ENCODE measurements around the gene LMO1.

The LMO1 gene

DNA sequence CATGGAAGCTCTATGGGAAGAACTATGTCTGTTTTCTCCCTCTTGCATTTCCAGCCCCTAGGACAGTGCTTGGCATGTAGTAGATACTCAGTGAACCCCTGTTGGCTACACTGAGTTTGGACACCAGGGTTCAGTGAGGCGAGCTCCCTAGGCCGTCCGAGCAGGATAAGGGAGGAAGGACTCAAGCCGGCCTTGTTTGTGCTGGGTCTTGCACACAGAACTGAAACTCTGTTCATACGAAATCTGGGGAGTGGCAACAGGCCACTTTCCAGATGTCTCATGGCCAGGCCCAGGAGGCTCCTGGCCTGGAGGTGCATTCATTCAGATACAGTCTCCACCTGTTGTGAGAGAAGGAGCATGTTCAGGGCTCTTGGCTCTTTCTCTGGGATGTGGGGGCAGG, 23.6 kb upstream of the LMO1 start:
- H3K9ac ChIP-seq (ENCODE audit: low read depth, low read length), result no peak overlapping the region
- H3K36me3 ChIP-seq (ENCODE audit: control insufficient read depth, insufficient read depth, low read length), result no peaks in the 10 kb centered on the region
- H3K9me3 ChIP-seq (ENCODE audit: control insufficient read depth, insufficient read depth, low read length), result no peaks in the 10 kb centered on the region
- peaks cover 10% of the 10 kb centered on the region for H3K27me3 ChIP-seq (ENCODE audit: control insufficient read depth, insufficient read depth, low read length)
- H3K4me1 ChIP-seq (ENCODE audit: control insufficient read depth, insufficient read depth, low read length), result peaks cover 6% of the 10 kb centered on the region
- H3K4me3 ChIP-seq (ENCODE audit: low read depth, low read length), result no peak overlapping the region

DNA sequence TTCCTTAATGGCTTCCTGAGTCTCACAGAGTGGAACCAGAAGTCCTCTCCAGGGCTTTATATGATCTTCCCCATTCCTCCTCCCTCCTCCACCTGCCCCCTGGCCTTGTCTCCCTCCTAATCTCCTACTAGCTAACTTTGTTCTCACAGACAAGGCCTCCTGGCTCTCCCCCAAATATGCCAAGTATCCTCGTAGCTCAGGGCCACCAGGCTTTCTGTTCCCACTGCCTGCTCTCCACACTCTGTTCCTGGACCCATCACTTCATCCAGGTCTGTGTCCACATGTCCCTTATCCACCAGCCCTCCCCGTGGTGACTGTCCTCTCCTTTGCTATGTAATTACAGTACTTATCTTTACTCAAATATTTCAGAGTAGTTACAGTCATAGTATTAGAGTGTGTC, 23.2 kb upstream of the LMO1 start:
- Histone ChIP-seq H3K9ac (ENCODE audit: low read depth, low read length) (no peak overlapping the region), H3K9me3 (ENCODE audit: control insufficient read depth, insufficient read depth, low read length) (no peaks in the 10 kb centered on the region), H3K27me3 (ENCODE audit: control insufficient read depth, insufficient read depth, low read length) (peaks cover 14% of the 10 kb centered on the region), H3K36me3 (ENCODE audit: control insufficient read depth, insufficient read depth, low read length) (no peaks in the 10 kb centered on the region), H3K4me1 (ENCODE audit: control insufficient read depth, insufficient read depth, low read length) (peaks cover 8% of the 10 kb centered on the region), H3K4me3 (ENCODE audit: low read depth, low read length) (no peak overlapping the region)

DNA sequence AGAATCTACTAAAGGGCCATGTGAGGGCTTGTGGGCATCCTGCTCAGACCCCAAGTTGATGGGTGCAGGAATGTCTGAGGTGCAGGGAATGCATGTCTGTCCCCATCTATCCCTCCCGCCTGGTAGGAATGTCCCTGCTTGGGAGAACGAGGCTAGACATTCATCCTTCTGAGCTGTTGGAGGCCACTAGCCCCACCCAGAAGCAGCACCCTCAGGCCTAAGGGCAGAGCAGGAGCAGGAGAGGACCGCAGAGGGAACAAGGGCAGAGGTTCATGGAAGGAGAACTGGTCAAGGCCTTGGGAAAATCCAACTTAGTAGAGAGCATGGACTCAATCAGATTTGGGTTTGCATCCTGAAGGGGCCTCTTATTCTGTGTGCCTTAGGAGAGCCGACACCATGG, 22.1 kb upstream of the LMO1 start:
- H3K9me3 ChIP-seq (ENCODE audit: control insufficient read depth, insufficient read depth, low read length), result no peaks in the 10 kb centered on the region
- peaks cover 8% of the 10 kb centered on the region for H3K4me1 ChIP-seq (ENCODE audit: control insufficient read depth, insufficient read depth, low read length)
- H3K36me3 ChIP-seq (ENCODE audit: control insufficient read depth, insufficient read depth, low read length), result no peaks in the 10 kb centered on the region
- peaks cover 22% of the 10 kb centered on the region for H3K27me3 ChIP-seq (ENCODE audit: control insufficient read depth, insufficient read depth, low read length)
- no peak overlapping the region for H3K9ac ChIP-seq (ENCODE audit: low read depth, low read length)
- H3K4me3 ChIP-seq (ENCODE audit: low read depth, low read length), result no peak overlapping the region

DNA sequence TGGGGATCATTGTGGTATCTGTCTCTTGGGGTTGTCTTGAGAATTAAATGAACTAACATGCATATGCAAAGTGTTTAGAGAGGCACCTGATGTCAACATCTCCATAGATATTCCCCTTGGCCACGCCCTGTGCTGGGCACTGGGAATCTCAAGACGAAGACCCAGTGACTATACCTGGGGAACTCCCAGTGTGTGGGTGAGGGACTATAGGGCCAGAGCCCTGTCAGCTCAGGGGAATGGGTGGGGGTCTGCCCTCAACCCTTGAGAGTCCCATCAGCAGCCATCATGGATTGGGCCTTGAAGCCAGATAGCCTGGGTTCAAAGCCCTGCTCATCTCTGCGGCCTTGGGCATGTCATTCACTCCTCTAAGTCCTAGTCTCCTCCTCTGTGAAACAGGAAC, 21.6 kb upstream of the LMO1 start:
- Histone ChIP-seq H3K27me3 (ENCODE audit: control insufficient read depth, insufficient read depth, low read length) (peaks cover 24% of the 10 kb centered on the region), H3K9ac (ENCODE audit: low read depth, low read length) (no peak overlapping the region), H3K4me3 (ENCODE audit: low read depth, low read length) (no peak overlapping the region), H3K4me1 (ENCODE audit: control insufficient read depth, insufficient read depth, low read length) (peaks cover 8% of the 10 kb centered on the region), H3K36me3 (ENCODE audit: control insufficient read depth, insufficient read depth, low read length) (no peaks in the 10 kb centered on the region), H3K9me3 (ENCODE audit: control insufficient read depth, insufficient read depth, low read length) (no peaks in the 10 kb centered on the region)

DNA sequence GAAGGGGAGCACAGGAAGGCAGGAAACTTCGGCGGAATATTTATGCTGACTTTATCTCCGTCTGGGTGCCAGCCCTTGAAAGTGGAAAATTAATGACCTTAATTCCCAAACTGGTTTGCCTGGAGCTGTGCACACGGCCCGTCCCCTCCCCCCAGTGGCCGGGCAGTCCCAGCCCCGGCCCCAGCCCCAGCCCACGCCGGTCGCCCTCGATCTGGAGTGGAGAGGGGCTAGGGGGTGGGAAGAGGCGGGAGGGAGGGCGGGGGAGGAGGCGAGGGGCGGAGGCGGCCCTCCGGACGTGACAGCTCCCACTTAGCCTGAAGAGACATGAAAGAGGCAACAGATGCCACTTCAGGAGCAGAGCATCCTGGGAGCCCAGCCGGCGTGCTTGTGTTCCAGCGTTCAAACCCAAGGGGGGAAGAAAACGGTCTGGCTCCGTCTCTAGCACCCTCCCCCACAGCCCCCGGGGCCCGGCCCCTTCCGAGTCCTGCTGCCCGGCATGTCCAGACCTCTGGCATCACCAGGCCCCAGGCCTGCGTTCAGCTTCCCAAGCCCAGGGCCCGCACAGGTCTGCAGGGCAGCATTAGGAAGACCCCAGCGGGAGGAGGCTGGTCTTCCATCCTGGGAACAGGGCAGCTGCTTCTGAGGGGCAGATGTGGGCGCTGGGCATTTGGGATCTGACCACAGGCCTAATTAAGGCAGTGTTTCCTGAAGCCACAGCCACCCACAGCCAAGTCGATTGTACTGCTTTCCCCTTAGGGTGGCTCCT, 20.0 kb upstream of the LMO1 start:
- peaks cover 28% of the 10 kb centered on the region for H3K27me3 ChIP-seq (ENCODE audit: control insufficient read depth, insufficient read depth, low read length)
- peaks cover 8% of the 10 kb centered on the region for H3K4me1 ChIP-seq (ENCODE audit: control insufficient read depth, insufficient read depth, low read length)
- no peak overlapping the region for H3K9ac ChIP-seq (ENCODE audit: low read depth, low read length)
- no peaks in the 10 kb centered on the region for H3K9me3 ChIP-seq (ENCODE audit: control insufficient read depth, insufficient read depth, low read length)
- H3K4me3 ChIP-seq (ENCODE audit: low read depth, low read length), result peak overlapping the region; percentile 57
- H3K36me3 ChIP-seq (ENCODE audit: control insufficient read depth, insufficient read depth, low read length), result no peaks in the 10 kb centered on the region

DNA sequence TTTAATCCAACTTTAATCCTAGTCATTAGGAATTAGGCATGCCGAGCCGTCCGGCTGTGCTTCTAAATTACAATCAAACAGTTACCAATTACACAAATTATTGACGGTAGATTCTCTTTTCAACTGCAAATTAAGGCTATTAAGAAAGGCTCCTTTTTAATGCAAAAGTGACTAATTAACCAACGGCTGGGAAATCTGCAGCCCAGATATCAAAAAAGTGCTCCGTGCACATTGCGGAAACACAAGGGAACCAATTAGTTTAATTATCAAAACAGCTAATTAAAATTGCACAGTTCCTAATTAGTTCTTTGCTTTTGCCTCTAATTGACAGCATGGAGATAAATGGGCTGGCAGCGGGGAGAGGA, 19.4 kb upstream of the LMO1 start:
- H3K4me1 ChIP-seq (ENCODE audit: control insufficient read depth, insufficient read depth, low read length), result peaks cover 8% of the 10 kb centered on the region
- no peaks in the 10 kb centered on the region for H3K36me3 ChIP-seq (ENCODE audit: control insufficient read depth, insufficient read depth, low read length)
- peak overlapping the region; percentile 57 for H3K4me3 ChIP-seq (ENCODE audit: low read depth, low read length)
- H3K27me3 ChIP-seq (ENCODE audit: control insufficient read depth, insufficient read depth, low read length), result peaks cover 32% of the 10 kb centered on the region
- H3K9me3 ChIP-seq (ENCODE audit: control insufficient read depth, insufficient read depth, low read length), result no peaks in the 10 kb centered on the region
- H3K9ac ChIP-seq (ENCODE audit: low read depth, low read length), result no peak overlapping the region

DNA sequence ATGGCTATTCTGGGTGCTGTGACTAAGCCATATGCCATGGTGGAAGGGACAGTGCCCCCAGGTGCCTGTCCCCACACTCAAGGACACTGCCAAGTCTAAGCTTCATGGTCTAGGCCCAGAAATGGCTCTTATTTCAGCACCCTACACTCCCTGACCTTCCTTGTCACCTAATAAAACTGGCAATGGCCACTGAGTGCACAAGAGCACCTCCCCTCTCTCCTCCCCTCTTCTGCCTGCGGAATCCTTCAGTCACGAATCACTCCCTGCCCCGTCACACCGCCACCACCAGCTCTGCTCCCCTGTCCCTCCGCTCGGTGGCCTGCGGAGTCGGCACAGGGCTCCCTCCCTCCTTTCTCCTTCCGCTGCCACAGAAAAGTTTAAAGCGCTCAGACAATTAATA, 19.0 kb upstream of the LMO1 start:
- no peaks in the 10 kb centered on the region for H3K36me3 ChIP-seq (ENCODE audit: control insufficient read depth, insufficient read depth, low read length)
- peaks cover 8% of the 10 kb centered on the region for H3K4me1 ChIP-seq (ENCODE audit: control insufficient read depth, insufficient read depth, low read length)
- no peak overlapping the region for H3K9ac ChIP-seq (ENCODE audit: low read depth, low read length)
- peak overlapping the region; percentile 57 for H3K4me3 ChIP-seq (ENCODE audit: low read depth, low read length)
- no peaks in the 10 kb centered on the region for H3K9me3 ChIP-seq (ENCODE audit: control insufficient read depth, insufficient read depth, low read length)
- peaks cover 32% of the 10 kb centered on the region for H3K27me3 ChIP-seq (ENCODE audit: control insufficient read depth, insufficient read depth, low read length)

DNA sequence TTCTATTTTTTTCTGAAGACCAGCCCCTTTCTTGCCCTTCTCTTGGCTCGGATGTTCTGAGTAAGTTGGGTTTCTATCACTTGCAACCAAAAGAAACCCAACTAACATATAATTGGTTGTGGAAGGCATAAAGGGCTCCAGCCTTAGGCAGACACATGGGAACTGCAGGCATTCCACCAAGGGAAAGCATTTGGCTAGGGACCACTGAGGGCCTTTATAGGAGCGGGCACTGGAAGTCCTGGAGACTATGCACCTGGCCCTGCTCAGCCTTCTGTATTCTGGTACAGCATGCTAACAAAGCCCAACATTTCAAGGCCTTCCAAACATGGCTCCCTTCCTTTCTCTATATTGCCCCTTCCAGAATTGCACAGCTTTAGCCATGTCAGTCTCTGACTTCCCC, 17.6 kb upstream of the LMO1 start:
- Histone ChIP-seq H3K9ac (ENCODE audit: low read depth, low read length) (no peak overlapping the region), H3K36me3 (ENCODE audit: control insufficient read depth, insufficient read depth, low read length) (no peaks in the 10 kb centered on the region), H3K4me3 (ENCODE audit: low read depth, low read length) (no peak overlapping the region), H3K27me3 (ENCODE audit: control insufficient read depth, insufficient read depth, low read length) (peaks cover 32% of the 10 kb centered on the region), H3K4me1 (ENCODE audit: control insufficient read depth, insufficient read depth, low read length) (peaks cover 8% of the 10 kb centered on the region), H3K9me3 (ENCODE audit: control insufficient read depth, insufficient read depth, low read length) (no peaks in the 10 kb centered on the region)

DNA sequence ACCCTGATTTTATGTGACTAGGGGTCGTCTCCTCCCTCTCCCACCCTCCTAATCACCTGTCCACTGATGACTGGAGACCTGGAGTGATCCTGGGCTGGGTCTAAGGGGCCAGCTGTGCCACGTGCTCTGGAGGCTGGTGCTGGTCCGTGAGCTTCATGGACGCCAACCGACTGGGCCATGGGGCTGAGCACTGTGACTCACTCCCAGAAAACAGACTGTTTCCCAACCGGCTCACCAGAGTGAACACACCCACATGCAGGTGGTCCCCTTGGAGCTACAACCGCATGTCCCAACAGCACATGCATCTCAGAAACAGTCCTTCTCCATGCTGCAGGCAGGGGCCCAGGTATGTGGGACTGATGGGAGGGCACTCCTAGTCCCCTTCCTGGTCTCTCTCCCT, 14.0 kb upstream of the LMO1 start:
- Histone ChIP-seq H3K27me3 (ENCODE audit: control insufficient read depth, insufficient read depth, low read length) (peaks cover 26% of the 10 kb centered on the region), H3K9me3 (ENCODE audit: control insufficient read depth, insufficient read depth, low read length) (no peaks in the 10 kb centered on the region), H3K4me1 (ENCODE audit: control insufficient read depth, insufficient read depth, low read length) (peaks cover 4% of the 10 kb centered on the region), H3K36me3 (ENCODE audit: control insufficient read depth, insufficient read depth, low read length) (no peaks in the 10 kb centered on the region), H3K4me3 (ENCODE audit: low read depth, low read length) (no peak overlapping the region), H3K9ac (ENCODE audit: low read depth, low read length) (no peak overlapping the region)

DNA sequence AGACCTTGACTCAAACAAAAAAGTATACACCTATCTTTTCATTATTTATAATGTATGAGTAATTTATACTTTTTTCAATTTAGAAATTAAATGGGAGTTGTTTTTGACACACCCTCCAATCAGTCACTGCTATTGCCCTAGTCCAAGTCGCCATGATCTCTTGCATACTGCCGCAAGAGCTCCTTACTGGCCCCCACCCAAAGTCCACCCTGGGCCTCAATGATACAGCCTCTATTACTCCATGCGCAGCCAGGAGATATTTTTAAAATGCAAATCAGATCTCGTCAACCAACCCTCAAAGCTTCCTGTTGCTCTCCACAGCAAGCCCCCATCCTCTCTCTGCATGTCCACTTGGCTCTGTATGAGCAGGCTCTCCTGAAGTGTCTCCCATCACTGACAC, 12.8 kb upstream of the LMO1 start:
- no peaks in the 10 kb centered on the region for H3K36me3 ChIP-seq (ENCODE audit: control insufficient read depth, insufficient read depth, low read length)
- H3K9me3 ChIP-seq (ENCODE audit: control insufficient read depth, insufficient read depth, low read length), result no peaks in the 10 kb centered on the region
- peaks cover 16% of the 10 kb centered on the region for H3K27me3 ChIP-seq (ENCODE audit: control insufficient read depth, insufficient read depth, low read length)
- no peaks in the 10 kb centered on the region for H3K4me1 ChIP-seq (ENCODE audit: control insufficient read depth, insufficient read depth, low read length)
- no peak overlapping the region for H3K9ac ChIP-seq (ENCODE audit: low read depth, low read length)
- H3K4me3 ChIP-seq (ENCODE audit: low read depth, low read length), result no peak overlapping the region

DNA sequence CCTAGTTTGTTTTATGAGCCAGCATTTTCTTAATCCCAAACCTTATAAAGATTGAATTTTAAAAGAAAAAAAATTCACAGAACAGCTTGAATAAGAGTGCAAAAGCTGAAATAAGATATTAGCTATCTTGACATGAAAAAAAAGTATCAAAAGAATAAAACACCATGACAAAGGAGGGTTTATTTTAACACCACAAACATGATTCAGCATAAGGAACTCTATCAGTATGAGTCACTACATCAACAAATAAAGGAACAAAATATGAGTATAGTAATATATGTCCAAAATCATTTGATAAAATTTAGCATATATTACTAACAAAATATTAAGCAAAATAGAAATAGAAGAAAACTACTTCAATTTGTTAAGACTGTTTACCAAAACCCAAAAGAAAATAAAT, 9.6 kb upstream of the LMO1 start:
- H3K27me3 ChIP-seq (ENCODE audit: control insufficient read depth, insufficient read depth, low read length), result peaks cover 32% of the 10 kb centered on the region

DNA sequence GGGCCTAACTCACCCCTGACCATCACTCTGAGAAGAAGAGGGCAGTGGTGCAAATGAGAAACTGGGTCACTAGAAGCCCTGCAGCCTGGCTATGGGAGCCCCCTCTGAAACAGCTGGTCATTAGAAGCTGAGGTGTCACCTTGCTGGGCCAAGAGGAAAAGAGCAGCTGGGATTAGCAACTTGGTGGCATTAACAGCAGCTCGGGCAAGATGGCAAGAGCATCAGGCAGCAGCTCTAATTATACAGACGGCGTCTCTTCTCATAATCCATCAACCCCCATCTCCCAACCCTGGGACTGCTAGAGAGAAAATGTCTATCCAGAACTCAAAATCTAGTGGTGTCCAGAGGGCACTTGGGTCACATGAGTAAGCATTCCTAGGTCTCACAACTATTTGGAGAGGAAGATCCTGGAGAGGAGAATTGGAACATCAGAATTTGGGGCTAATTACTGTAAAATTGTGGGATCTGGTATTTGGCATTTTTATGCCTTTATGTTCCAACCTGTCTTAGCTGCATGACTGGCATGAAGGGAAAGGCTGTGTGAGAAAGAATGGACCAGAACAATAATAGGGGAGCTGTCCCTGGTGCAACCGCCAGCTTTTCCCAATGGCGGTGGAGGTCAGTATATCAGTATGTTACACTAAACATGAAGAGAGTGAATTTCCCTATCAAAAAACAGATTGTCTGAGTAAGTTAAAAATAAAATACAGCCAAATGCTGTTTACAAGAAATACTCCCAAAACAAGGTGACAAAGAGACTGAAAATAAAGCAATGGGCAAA, 7.6 kb upstream of the LMO1 start:
- Histone ChIP-seq H3K27me3 (ENCODE audit: control insufficient read depth, insufficient read depth, low read length) (peaks cover 51% of the 10 kb centered on the region), H3K4me1 (ENCODE audit: control insufficient read depth, insufficient read depth, low read length) (no peaks in the 10 kb centered on the region)

More for the DNA sequence above, 9.6 kb upstream of the LMO1 start:
- Histone ChIP-seq H3K9me3 (ENCODE audit: control insufficient read depth, insufficient read depth, low read length) (no peaks in the 10 kb centered on the region), H3K4me1 (ENCODE audit: control insufficient read depth, insufficient read depth, low read length) (no peaks in the 10 kb centered on the region), H3K4me3 (ENCODE audit: low read depth, low read length) (no peak overlapping the region), H3K36me3 (ENCODE audit: control insufficient read depth, insufficient read depth, low read length) (no peaks in the 10 kb centered on the region), H3K9ac (ENCODE audit: low read depth, low read length) (no peak overlapping the region)

More for the DNA sequence above, 7.6 kb upstream of the LMO1 start:
- no peak overlapping the region for H3K9ac ChIP-seq (ENCODE audit: low read depth, low read length)
- no peak overlapping the region for H3K4me3 ChIP-seq (ENCODE audit: low read depth, low read length)
- H3K9me3 ChIP-seq (ENCODE audit: control insufficient read depth, insufficient read depth, low read length), result no peaks in the 10 kb centered on the region
- H3K36me3 ChIP-seq (ENCODE audit: control insufficient read depth, insufficient read depth, low read length), result no peaks in the 10 kb centered on the region
